Upper lobe of right lung (tissue), 1 donor: ENCODE data around the gene PI4K2B. TPM values are rescaled to one million over a fixed set of nuclear protein-coding genes. Genes with fewer than 3 reads are reported as not detected.
A peak's percentile ranks its signal among the peaks of the same experiment; 100 is the strongest.

Experiments
- ATAC-seq: fragments of 200-7000 bp; cut with Tn5 transposase; one replicate; pipeline ENCODE4 v1.9.1; 2020; ENCODE audit warnings: mild to moderate bottlenecking, moderate library complexity
- DNase-seq: peaks from one replicate; pipeline ENCODE4 v3.0.0-alpha.2; 2020
- H3K27ac ChIP-seq: fragments of 200-600 bp; one replicate; pipeline ENCODE4 v1.8.0; 2022
- H3K27me3 ChIP-seq: fragments of 200-600 bp; one replicate; pipeline ENCODE4 v1.8.0; 2022; ENCODE audit warnings: mild to moderate bottlenecking
- H3K36me3 ChIP-seq: fragments of 200-600 bp; one replicate; pipeline ENCODE4 v1.8.0; 2022
- H3K4me1 ChIP-seq: fragments of 200-600 bp; one replicate; pipeline ENCODE4 v1.8.0; 2022
- H3K4me3 ChIP-seq: fragments of 200-600 bp; one replicate; pipeline ENCODE4 v1.8.0; 2022; ENCODE audit warnings: mild to moderate bottlenecking
- H3K9me3 ChIP-seq: fragments of 200-600 bp; one replicate; pipeline ENCODE4 v1.8.0; 2022
- intact Hi-C: fragments of 100-400 bp; cut with DNase I; formaldehyde crosslinking; loops from one replicate; pipeline ENCODE4 v1.11.0; 2022
- total RNA-seq: library from RNA; stranded (reverse); fragmentation: NEBNext Ultra II Directional; extraction: Animal tissue kit (Norgen Biotek cat#: 25700); gene quantifications from one replicate; pipeline ENCODE4 v1.2.1, GENCODE V29; 2021
- TF ChIP-seq, protein P1 (sequence below): fragments of 200-600 bp; IDR thresholded peaks from one replicate; pipeline ENCODE4 v1.8.0; 2022; ENCODE audit warnings: antibody characterized with exemption
- donor health status: DM: no; HTN: yes; CAD: no; lungs with severe emphysema.

The PI4K2B gene
- total RNA-seq, 1 donor from 2014 or later, result 21.8 TPM

- DNase-seq, result no peak
- no peak overlapping the region for H3K4me3 ChIP-seq
- H3K9me3 ChIP-seq, result peaks cover 14% of the 10 kb centered on the region
- no peaks in the 10 kb centered on the region for H3K36me3 ChIP-seq
- no peak overlapping the region for H3K27ac ChIP-seq
- H3K4me1 ChIP-seq, result no peaks in the 10 kb centered on the region
- ATAC-seq, result no peak
- intact Hi-C loops, result no loop called here
- TF ChIP-seq, protein P1, sequence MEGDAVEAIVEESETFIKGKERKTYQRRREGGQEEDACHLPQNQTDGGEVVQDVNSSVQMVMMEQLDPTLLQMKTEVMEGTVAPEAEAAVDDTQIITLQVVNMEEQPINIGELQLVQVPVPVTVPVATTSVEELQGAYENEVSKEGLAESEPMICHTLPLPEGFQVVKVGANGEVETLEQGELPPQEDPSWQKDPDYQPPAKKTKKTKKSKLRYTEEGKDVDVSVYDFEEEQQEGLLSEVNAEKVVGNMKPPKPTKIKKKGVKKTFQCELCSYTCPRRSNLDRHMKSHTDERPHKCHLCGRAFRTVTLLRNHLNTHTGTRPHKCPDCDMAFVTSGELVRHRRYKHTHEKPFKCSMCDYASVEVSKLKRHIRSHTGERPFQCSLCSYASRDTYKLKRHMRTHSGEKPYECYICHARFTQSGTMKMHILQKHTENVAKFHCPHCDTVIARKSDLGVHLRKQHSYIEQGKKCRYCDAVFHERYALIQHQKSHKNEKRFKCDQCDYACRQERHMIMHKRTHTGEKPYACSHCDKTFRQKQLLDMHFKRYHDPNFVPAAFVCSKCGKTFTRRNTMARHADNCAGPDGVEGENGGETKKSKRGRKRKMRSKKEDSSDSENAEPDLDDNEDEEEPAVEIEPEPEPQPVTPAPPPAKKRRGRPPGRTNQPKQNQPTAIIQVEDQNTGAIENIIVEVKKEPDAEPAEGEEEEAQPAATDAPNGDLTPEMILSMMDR, result no peak
- no peaks in the 10 kb centered on the region for H3K27me3 ChIP-seq
These were observed 12.5 kb upstream of the PI4K2B start for GRCh38 chr4:25221377-25221776.

- Histone ChIP-seq H3K4me3 (no peak overlapping the region), H3K27me3 (no peaks in the 10 kb centered on the region), H3K4me1 (no peaks in the 10 kb centered on the region), H3K9me3 (peaks cover 18% of the 10 kb centered on the region), H3K36me3 (no peaks in the 10 kb centered on the region), H3K27ac (no peak overlapping the region)
- TF ChIP-seq, protein P1, result no peak
- no peak for ATAC-seq
- intact Hi-C loops, result no loop called here
- DNase-seq, result no peak
These were observed 9.9 kb upstream of the PI4K2B start for GRCh38 chr4:25223802-25224375.

GRCh38 chr4:25229804-25230203, 4.0 kb upstream of the PI4K2B start:
- intact Hi-C loops, result no loop called here
- TF ChIP-seq, protein P1, result no peak

DNA sequence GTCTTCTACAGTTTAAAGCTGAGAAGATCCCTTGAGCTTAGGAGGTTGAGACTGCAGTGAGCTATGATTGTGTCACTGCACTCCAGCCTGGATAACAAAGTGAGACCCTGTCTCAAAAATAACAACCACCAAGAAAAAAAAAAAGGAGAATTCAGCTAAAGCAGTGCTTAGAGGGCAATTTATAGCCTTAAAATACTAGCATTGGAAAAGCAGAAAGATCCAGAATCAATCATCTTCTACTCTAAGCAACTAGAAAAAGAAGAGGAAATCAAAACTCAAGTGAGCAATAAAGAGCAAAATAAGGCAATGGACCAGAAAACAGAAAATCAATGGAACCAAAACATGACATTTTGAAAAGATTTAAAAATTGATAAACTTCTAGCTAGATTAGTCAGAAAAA, 639 bp upstream of the PI4K2B start:
- intact Hi-C loops, result no loop called here
- ATAC-seq, result no peak
- H3K4me3 ChIP-seq, result peak overlapping the region; percentile 95

More at GRCh38 chr4:25229804-25230203, 4.0 kb upstream of the PI4K2B start:
- Histone ChIP-seq H3K4me3 (no peak overlapping the region), H3K27ac (no peak overlapping the region), H3K36me3 (no peaks in the 10 kb centered on the region), H3K27me3 (no peaks in the 10 kb centered on the region), H3K9me3 (peaks cover 9% of the 10 kb centered on the region), H3K4me1 (no peaks in the 10 kb centered on the region)
- no peak for ATAC-seq
- no peak for DNase-seq

GRCh38 chr4:25234390-25235370, 847 bp downstream of the PI4K2B start:
- H3K27ac ChIP-seq, result peak overlapping the region; percentile 96

More for the DNA sequence above, 639 bp upstream of the PI4K2B start:
- Histone ChIP-seq H3K36me3 (no peaks in the 10 kb centered on the region), H3K27ac (peak overlapping the region; percentile 96), H3K9me3 (no peaks in the 10 kb centered on the region), H3K27me3 (no peaks in the 10 kb centered on the region), H3K4me1 (peaks cover 13% of the 10 kb centered on the region)
- no peak for DNase-seq
- TF ChIP-seq, protein P1, result no peak

More at GRCh38 chr4:25234390-25235370, 847 bp downstream of the PI4K2B start:
- Histone ChIP-seq H3K36me3 (no peaks in the 10 kb centered on the region), H3K27me3 (no peaks in the 10 kb centered on the region), H3K9me3 (no peaks in the 10 kb centered on the region), H3K4me3 (peak overlapping the region; percentile 95), H3K4me1 (peaks cover 13% of the 10 kb centered on the region)
- intact Hi-C loops, result no loop called here
- peak; percentile 74 for ATAC-seq
- TF ChIP-seq, protein P1, result peak; percentile 64
- peak; percentile 80 for DNase-seq
